NCI-H774 (cell line): ENCODE results near the gene PHF12.
"Not testable (repeated sequence)": the region's sequence is repeated elsewhere in the genome, so short reads cannot be mapped to it uniquely, and the experiment has no call there.

Source experiments
- DNase-seq: peaks from one replicate; lab custom pipeline; 2025; lab: John Stamatoyannopoulos, UW

The PHF12 gene

GRCh38 chr17:28953444-28954118, 2.3 kb upstream of the PHF12 start:
- peak; percentile 15 for DNase-seq

- peak; percentile 99 for DNase-seq
These were observed 965 bp upstream of the PHF12 start for GRCh38 chr17:28951991-28952975.

DNA sequence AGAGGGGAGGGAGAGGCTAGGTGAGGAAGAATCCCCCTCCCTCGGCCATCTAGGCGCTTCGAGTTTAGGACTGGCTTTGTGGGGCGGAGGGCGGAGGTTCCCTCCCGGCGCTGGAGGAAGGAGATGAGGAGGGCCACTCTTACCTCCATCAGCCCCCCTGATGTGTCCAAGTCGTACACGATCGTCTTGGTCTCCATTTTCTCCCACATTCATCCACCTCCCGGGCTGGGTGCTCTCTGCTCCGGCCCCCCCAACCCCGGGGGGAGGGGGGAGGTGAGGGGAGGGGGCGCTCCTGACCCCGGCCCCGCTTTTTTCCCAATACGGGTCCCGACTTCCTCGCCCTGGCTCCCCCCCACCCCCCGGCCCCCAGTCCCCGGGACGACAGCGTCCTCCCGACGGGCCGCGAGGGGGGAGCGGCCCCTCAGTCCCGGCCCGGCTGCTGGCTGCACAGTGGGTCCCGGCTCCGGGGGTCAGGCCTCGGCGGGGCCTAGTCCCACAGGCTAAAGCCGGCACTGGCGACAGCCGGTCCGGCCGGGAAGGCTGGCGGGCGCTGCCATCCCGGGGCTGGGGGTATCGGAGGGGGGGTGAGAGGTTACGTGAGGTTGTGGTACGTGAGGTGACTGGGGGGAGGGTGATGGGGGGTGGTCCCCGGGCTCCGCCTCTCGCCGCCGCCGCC, 428 bp downstream of the PHF12 start:
- DNase-seq: no peak

DNA sequence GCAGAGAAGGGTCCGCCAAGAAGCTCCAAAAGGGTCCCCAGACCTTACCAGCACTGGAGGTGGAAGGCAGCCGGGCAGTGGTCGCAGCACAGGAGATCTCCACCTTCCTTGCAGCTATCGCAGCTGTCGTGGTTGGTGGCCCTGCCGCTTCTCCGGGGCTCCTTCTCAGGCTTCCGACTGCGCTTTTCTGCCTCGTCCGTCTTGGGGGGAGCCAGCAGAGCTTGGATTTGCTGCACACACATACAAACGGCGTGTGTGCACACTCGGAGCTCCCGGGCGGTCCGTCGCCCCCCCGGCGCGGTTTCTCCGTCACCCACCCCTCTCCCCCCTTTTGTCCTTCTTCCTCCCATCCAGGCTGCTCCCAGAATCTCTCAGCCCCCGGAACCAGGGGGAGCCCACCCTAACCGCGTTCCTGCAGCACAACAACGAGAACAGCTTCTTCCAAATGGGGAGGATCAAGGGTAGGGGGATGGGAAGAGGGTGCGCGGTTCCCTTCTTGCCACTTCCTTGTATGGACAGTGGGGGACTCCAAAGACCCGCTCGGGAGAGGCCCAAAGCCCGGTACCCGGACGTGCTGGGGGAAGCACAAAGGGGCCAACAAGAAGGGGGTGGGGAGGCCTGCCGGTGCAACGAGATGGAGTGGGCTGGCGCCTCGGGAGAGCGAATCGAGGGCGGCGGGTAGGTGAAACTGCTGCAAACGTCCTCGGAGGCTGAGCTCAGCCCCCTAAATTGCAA, 1.1 kb downstream of the PHF12 start:
- DNase-seq: peak; percentile 10

- peak; percentile 23 for DNase-seq
These were observed 1.9 kb downstream of the PHF12 start for GRCh38 chr17:28949185-28950016.

DNA sequence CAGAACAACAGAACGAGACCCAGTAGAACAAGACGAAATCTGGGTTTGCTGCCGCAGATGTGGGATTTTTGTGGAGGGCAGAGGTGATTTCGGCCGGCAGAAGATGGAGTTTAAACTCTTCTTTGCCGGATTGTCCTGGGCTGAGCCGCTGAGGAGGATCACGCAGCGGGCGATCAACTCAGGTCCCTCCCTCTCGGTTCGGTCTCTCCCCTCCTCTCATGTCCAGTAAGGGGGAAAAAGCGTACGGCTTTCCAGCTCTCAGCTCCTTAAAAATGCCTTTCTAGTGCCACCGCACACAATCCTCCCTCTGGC, 2.5 kb downstream of the PHF12 start:
- DNase-seq: no peak

- DNase-seq: no peak
These were observed 3.0 kb downstream of the PHF12 start for GRCh38 chr17:28948342-28948741.

- no peak for DNase-seq
These were observed 3.7 kb downstream of the PHF12 start for GRCh38 chr17:28947639-28948038.

DNA sequence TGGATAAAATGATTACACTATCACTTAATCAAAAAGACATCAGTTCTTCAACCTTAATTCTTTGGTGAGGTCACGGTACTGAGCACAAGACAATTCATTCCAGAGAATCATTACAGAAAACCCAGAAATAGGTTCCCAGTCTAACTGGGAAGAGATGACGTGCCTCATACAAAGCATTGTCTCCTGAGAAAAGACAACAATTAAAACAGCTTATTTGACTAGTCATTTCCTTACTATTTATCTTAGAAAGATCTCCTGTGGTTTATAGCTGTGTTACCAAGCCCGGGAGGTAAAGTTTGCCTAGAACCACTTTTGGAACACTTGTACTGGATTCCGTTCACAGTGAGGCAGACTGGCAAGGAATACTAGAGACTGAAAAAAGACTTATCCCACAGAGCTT, 5.1 kb downstream of the PHF12 start:
- no peak for DNase-seq

DNA sequence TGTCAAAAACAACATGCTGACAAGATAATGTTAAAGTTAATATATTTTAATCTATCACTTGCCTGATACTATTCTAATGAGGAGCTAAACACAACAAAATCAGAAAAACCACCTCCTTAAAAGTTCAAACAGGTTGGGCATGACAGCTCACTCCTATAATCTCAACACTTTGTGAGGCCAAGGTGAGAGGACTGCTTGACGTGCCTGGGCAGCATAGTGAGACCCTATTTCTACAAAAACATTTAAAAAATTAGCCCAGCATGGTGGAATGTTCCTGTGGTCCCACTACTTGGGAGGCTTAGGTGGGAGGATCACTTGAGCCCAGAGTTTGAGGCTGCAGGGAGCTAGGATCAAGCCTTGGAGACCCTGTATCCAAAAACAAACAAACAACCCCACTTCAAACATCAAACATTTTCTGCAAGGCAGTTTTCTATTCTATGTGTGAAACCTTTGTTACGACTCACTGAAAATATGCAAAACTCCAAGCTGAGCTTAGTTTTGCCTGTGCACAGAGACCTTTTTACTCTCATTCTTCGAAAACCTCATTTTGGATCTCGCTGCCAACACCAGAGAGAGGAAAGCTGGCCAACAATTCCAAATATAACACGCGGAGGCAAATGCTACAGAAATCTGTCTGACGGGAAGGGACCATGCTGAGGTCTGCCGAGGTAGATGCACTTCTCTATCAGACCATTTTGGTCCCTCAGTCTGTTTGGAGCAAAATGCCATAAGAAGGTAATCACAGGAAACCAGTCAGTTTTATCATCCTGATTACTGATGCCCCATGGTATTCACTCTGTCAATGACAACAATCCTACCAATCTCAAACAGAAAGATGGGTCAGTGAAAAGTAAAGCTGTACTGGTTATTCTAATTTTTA, 6.2 kb downstream of the PHF12 start:
- no peak for DNase-seq

- DNase-seq: no peak
These were observed 7.0 kb downstream of the PHF12 start for GRCh38 chr17:28944343-28944742.

- no peak for DNase-seq
These were observed 8.4 kb downstream of the PHF12 start for GRCh38 chr17:28942925-28943324.

DNA sequence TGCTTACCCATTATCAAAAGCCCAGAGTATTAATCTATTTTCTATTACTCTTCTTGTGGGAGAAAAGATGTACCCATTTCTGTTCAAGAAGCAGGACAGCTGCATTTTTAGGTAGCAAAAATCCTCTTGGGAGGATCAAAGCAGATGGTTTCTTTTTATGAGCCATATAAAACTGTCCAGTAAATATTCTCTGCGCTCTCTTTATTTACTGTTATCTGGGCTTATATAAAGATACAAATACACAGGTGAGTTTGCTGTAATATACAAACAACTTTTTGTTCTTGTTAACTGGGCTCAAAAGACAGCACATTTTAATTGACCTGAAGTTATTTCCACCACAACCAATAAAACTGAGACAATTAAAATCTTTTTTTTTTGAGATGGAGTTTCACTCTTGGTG, 10.1 kb downstream of the PHF12 start:
- no peak for DNase-seq

- no peak for DNase-seq
These were observed 10.6 kb downstream of the PHF12 start for GRCh38 chr17:28940675-28941074.

- DNase-seq: no peak
These were observed 11.2 kb downstream of the PHF12 start for GRCh38 chr17:28940142-28940541.

- no peak for DNase-seq
These were observed 12.8 kb downstream of the PHF12 start for GRCh38 chr17:28938552-28938951.

- DNase-seq: no peak
These were observed 14.1 kb downstream of the PHF12 start for GRCh38 chr17:28937044-28937729.

DNA sequence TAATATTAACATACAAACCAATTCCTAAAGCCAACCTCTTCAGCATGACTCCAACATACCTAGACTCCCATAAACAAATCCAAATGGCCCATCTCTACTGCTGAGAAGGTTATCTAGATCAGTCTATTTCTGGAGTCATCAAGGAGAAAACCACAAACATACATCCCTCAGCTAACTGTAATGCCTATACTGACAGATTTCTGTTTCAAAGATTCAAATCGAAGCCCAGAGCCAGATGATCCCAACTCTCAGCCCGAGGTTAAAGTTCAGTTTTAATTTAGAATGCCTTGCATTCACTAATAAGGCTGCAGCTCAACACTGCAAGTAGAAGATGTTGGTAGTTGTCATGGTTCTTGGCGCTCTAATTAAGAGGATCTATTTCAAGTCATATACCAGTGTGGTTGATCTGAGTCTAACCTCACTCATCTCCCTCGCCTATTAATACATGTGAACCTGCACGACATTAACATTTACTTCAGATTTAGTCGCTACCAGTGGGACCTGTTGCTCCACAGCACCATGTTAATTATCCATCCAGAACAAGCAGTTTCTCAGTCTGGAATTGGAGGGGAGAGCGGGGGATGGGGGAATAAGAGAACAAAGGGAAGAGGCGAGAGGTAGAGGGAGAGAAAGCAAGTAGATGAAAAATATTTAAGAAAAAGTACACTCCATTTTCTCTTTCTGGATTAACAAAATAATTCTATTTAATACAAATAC, 15.4 kb downstream of the PHF12 start:
- no peak for DNase-seq

GRCh38 chr17:28934508-28934907, 16.8 kb downstream of the PHF12 start:
- DNase-seq: not testable (repeated sequence)
